NB4 (cell line): ENCODE data around the gene GREB1L.

ENCODE experiments used
- DNase-seq: peaks from one replicate; pipeline ENCODE4 v3.0.0; 2010; ENCODE audit warnings: low read depth
- H3K4me3 ChIP-seq: one replicate; pipeline ENCODE4 v1.5.1; 2011; ENCODE audit warnings: mild to moderate bottlenecking, low read depth, low read length, moderate library complexity
- CTCF ChIP-seq: IDR thresholded peaks from one replicate; pipeline ENCODE4 v1.5.1; 2012; ENCODE audit warnings: low read depth, low read length
- MAX ChIP-seq: IDR thresholded peaks from 2 replicates; pipeline ENCODE4 v1.6.1; 2011; ENCODE audit warnings: low read depth, low read length
- MYC ChIP-seq: IDR thresholded peaks from 2 replicates; pipeline ENCODE4 v1.6.1; 2011; ENCODE audit warnings: low read depth, low read length
- POLR2A ChIP-seq: IDR thresholded peaks from 2 replicates; pipeline ENCODE4 v1.6.1; 2011; ENCODE audit warnings: mild to moderate bottlenecking; ENCODE audit not compliant: insufficient read length; ENCODE audit errors: extremely low read depth

The GREB1L gene

GRCh38 chr18:21265971-21266673, 24.1 kb downstream of the GREB1L start:
- no peak for DNase-seq
- H3K4me3 ChIP-seq = no peak overlapping the region
- no peak for TF ChIP-seq CTCF
- TF ChIP-seq MAX = no peak

GRCh38 chr18:21267400-21267799, 25.4 kb downstream of the GREB1L start:
- TF ChIP-seq POLR2A = no peak
- no peak for TF ChIP-seq CTCF
- TF ChIP-seq MAX = no peak
- no peak for TF ChIP-seq MYC
- DNase-seq = no peak
- H3K4me3 ChIP-seq = no peak overlapping the region

- H3K4me3 ChIP-seq = no peak overlapping the region
- TF ChIP-seq MYC (no peak), POLR2A (no peak), MAX (no peak), CTCF (no peak)
- no peak for DNase-seq
Observed at GRCh38 chr18:21269349-21269748, 27.3 kb downstream of the GREB1L start.

- DNase-seq = no peak
- TF ChIP-seq MAX (no peak), MYC (no peak), POLR2A (no peak), CTCF (no peak)
Observed at GRCh38 chr18:21270453-21270852, 28.4 kb downstream of the GREB1L start.

GRCh38 chr18:21272016-21272579, 30.1 kb downstream of the GREB1L start:
- peak; percentile 63 for DNase-seq

More at GRCh38 chr18:21270453-21270852, 28.4 kb downstream of the GREB1L start:
- H3K4me3 ChIP-seq = no peak overlapping the region

More at GRCh38 chr18:21272016-21272579, 30.1 kb downstream of the GREB1L start:
- TF ChIP-seq MAX (no peak), CTCF (no peak), POLR2A (no peak), MYC (no peak)
- H3K4me3 ChIP-seq = no peak overlapping the region
